ENCODE data around the gene PDE1C. TPM values are rescaled to one million over a fixed set of nuclear protein-coding genes. Genes with fewer than 3 reads are reported as not detected.

Gene PDE1C
- total RNA-seq, 2 experiments from 2014 or later, result not detected

DNA sequence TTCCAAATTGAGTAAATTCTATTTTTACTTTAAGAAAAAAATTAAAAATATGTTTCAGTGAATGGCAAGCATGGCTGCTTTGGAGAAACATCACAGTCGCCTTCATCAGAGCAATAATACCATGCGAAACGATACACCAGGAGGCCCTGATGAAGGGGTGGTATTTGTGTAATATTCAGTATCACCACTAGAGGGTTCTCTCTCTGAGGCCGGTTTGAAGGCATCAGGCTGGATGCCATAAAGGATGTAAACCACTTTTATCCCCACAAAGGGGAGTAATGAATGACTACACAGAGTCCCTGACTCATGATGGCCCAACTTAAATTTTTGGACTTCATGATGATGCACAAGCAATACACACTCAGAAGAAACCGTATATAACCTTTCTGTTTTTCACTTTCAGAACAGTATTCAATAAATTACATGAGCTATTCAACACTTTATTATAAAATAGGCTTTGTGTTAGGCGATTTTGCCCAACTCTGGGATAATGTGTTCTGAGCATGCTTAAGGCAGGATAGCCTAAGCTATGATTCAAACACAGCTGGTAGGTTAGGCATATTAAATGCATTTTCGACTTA lies 287.7 kb downstream of the PDE1C start:
- peak; percentile 50 for DNase-seq (ENCODE audit: low spot score)
- Histone ChIP-seq H3K4me3 (ENCODE audit: low read depth, low read length, poor library complexity, severe bottlenecking) (no peak overlapping the region), H3K9me2 (ENCODE audit: insufficient read depth, low read length) (no peaks in the 10 kb centered on the region), H3K4me2 (ENCODE audit: low read length) (no peak overlapping the region), H3K9me3 (ENCODE audit: low read length) (no peaks in the 10 kb centered on the region), H3K4me1 (ENCODE audit: insufficient read depth, low read length, poor library complexity, severe bottlenecking) (no peaks in the 10 kb centered on the region), H3K27ac (ENCODE audit: low read depth, low read length, poor library complexity, severe bottlenecking) (no peak overlapping the region), H3K79me2 (ENCODE audit: insufficient read depth, low read depth, low read length) (no peaks in the 10 kb centered on the region), H2AFZ (ENCODE audit: low read length) (no peak overlapping the region), H4K20me1 (ENCODE audit: insufficient read depth, low read length) (no peaks in the 10 kb centered on the region), H3K36me3 (ENCODE audit: insufficient read depth, low read length) (no peaks in the 10 kb centered on the region)
- ChIA-PET POLR2A (no interaction called here), CTCF (ENCODE audit: unreplicated experiment) (interaction anchor here (0.6 kb wide), 1 partner anchor 48 kb away, joined by 3 read pairs; no protein-coding TSS in a partner anchor)
- no peak for TF ChIP-seq EZH2phosphoT487 (IDR thresholded peaks at IDR 0.05; ENCODE audit: borderline replicate concordance, low read depth, low read length)
- TF ChIP-seq, protein P1, sequence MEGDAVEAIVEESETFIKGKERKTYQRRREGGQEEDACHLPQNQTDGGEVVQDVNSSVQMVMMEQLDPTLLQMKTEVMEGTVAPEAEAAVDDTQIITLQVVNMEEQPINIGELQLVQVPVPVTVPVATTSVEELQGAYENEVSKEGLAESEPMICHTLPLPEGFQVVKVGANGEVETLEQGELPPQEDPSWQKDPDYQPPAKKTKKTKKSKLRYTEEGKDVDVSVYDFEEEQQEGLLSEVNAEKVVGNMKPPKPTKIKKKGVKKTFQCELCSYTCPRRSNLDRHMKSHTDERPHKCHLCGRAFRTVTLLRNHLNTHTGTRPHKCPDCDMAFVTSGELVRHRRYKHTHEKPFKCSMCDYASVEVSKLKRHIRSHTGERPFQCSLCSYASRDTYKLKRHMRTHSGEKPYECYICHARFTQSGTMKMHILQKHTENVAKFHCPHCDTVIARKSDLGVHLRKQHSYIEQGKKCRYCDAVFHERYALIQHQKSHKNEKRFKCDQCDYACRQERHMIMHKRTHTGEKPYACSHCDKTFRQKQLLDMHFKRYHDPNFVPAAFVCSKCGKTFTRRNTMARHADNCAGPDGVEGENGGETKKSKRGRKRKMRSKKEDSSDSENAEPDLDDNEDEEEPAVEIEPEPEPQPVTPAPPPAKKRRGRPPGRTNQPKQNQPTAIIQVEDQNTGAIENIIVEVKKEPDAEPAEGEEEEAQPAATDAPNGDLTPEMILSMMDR (conservative IDR thresholded peaks at IDR 0.05; ENCODE audit: low read length), result peak; percentile 81
- BruUV-seq (replicated peaks), result no TSS peak
- intact Hi-C loops (cut with micrococcal nuclease; ENCODE audit: unreplicated experiment), result no loop called here

DNA sequence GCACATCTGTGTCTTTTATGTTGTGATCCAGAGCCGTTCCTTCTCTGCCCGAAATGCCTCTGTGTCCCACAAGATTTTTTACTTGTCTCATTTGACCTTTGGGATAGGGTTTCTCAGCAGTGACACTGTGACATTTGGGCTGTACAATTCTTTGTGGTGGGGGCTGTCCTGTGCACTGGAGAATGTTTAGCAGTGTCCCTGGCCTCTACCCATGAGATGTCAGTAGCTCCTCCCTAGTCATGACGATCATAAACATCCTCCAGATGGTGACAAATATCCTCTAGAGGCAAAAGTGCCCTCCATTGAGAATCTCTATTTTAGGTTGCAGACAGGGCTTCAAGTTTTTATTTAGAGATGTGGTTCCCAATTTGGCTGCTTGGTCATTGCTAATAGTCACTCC lies 291.9 kb downstream of the PDE1C start:
- Histone ChIP-seq H3K4me3 (ENCODE audit: low read depth, low read length, poor library complexity, severe bottlenecking) (no peak overlapping the region), H3K79me2 (ENCODE audit: insufficient read depth, low read depth, low read length) (no peaks in the 10 kb centered on the region), H3K9me2 (ENCODE audit: insufficient read depth, low read length) (no peaks in the 10 kb centered on the region), H4K20me1 (ENCODE audit: insufficient read depth, low read length) (no peaks in the 10 kb centered on the region), H3K27ac (ENCODE audit: low read depth, low read length, poor library complexity, severe bottlenecking) (no peak overlapping the region), H3K4me1 (ENCODE audit: insufficient read depth, low read length, poor library complexity, severe bottlenecking) (no peaks in the 10 kb centered on the region), H2AFZ (ENCODE audit: low read length) (no peak overlapping the region), H3K9me3 (ENCODE audit: low read length) (no peaks in the 10 kb centered on the region), H3K4me2 (ENCODE audit: low read length) (no peak overlapping the region), H3K36me3 (ENCODE audit: insufficient read depth, low read length) (no peaks in the 10 kb centered on the region)
- POLR2A ChIA-PET, result no interaction called here
- CTCF ChIA-PET (ENCODE audit: unreplicated experiment), result no interaction called here
- TF ChIP-seq EZH2phosphoT487 (IDR thresholded peaks at IDR 0.05; ENCODE audit: borderline replicate concordance, low read depth, low read length), result no peak
- TF ChIP-seq, protein P1 (conservative IDR thresholded peaks at IDR 0.05; ENCODE audit: low read length), result no peak
- BruUV-seq (replicated peaks), result no TSS peak
- DNase-seq (ENCODE audit: low spot score), result no peak
- intact Hi-C loops (cut with micrococcal nuclease; ENCODE audit: unreplicated experiment), result no loop called here

DNA sequence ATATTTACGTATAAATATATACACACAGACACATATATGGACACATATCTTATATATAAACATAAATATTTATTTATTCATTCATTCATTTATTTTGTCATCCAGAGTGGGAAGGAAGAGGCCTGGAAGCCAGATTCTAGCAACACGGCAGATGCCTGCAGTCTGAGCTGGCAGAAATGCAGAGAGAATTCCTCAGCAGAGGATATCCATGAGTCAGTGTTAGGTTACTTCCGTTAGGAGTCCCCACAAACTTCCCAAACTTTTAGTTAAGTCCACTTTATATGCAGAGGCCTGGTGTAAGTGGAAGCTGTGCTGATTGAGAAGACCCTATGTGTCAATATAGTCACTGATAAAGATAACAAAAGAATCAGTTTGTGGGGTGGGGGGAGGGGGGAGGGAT lies 293.6 kb downstream of the PDE1C start:
- H4K20me1 ChIP-seq (ENCODE audit: insufficient read depth, low read length), result no peaks in the 10 kb centered on the region
- no peak overlapping the region for H3K4me2 ChIP-seq (ENCODE audit: low read length)
- H3K36me3 ChIP-seq (ENCODE audit: insufficient read depth, low read length), result no peaks in the 10 kb centered on the region
- H3K79me2 ChIP-seq (ENCODE audit: insufficient read depth, low read depth, low read length), result no peaks in the 10 kb centered on the region
- H3K4me1 ChIP-seq (ENCODE audit: insufficient read depth, low read length, poor library complexity, severe bottlenecking), result no peaks in the 10 kb centered on the region
- H3K9me2 ChIP-seq (ENCODE audit: insufficient read depth, low read length), result no peaks in the 10 kb centered on the region
- TF ChIP-seq, protein P1 (conservative IDR thresholded peaks at IDR 0.05; ENCODE audit: low read length), result no peak
- TF ChIP-seq EZH2phosphoT487 (IDR thresholded peaks at IDR 0.05; ENCODE audit: borderline replicate concordance, low read depth, low read length), result no peak
- POLR2A ChIA-PET, result no interaction called here
- H3K9me3 ChIP-seq (ENCODE audit: low read length), result no peaks in the 10 kb centered on the region
- DNase-seq (ENCODE audit: low spot score), result no peak
- no peak overlapping the region for H2AFZ ChIP-seq (ENCODE audit: low read length)
- CTCF ChIA-PET (ENCODE audit: unreplicated experiment), result no interaction called here
- intact Hi-C loops (cut with micrococcal nuclease; ENCODE audit: unreplicated experiment), result no loop called here
- no TSS peak for BruUV-seq (replicated peaks)
- H3K4me3 ChIP-seq (ENCODE audit: low read depth, low read length, poor library complexity, severe bottlenecking), result no peak overlapping the region
- H3K27ac ChIP-seq (ENCODE audit: low read depth, low read length, poor library complexity, severe bottlenecking), result no peak overlapping the region
